GM06990 (cell line): ENCODE data around the gene KATNAL1.

ENCODE experiments used
- DNase-seq: peaks from one replicate; pipeline ENCODE4 v3.0.0-alpha.2; 2011; ENCODE audit not compliant: insufficient read length; ENCODE audit errors: extremely low read depth
- H3K27me3 ChIP-seq: replicated peaks from 2 replicates; pipeline ENCODE4 v1.6.0; 2011; ENCODE audit warnings: low read length; ENCODE audit not compliant: control insufficient read depth, insufficient read depth
- H3K36me3 ChIP-seq: 2 replicates; pipeline ENCODE4 v1.5.1; 2011; ENCODE audit warnings: low read length; ENCODE audit not compliant: control insufficient read depth, insufficient read depth
- H3K4me3 ChIP-seq: replicated peaks from 2 replicates; pipeline ENCODE4 v1.5.1; 2011; ENCODE audit warnings: low read depth, mild to moderate bottlenecking, control low read depth, low read length
- TF ChIP-seq, protein P1 (sequence below): IDR thresholded peaks from 2 replicates; pipeline ENCODE4 v1.5.1; 2011; ENCODE audit warnings: low read length, control low read depth, mild to moderate bottlenecking, inconsistent platforms; ENCODE audit not compliant: insufficient read depth, poor library complexity, severe bottlenecking

Gene KATNAL1

DNA sequence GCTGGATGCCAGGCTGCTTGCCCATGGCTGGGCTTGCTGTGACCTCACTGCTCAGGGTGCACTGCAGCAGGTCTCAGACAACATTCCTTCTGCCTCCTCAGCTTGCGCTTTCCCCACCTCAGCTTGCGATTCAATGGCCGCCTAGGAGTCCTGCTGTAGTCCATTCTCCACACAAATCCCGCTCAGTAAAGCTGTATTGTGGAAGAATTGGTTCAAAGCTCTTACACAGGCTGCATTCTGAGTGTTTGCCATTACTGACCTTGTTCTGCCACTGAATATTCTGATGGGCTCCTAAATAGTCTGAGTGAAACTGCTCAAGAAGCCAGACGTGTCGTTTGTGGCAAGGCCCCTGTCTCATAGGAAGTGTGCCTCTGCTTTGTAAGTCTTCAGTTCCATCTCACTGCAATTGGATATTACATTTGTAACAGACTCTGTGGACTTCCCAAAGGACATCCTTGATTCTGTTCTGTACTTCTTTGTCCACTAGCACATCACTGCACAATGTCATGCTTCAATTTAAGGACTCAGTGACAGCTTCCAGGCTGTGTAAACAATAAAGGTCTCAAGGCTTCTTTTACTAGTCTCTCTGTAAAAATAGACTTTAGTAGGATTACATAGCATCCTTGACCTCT is 49.8 kb downstream of the KATNAL1 start:
- no peak overlapping the region for H3K4me3 ChIP-seq
- H3K36me3 ChIP-seq = no peaks in the 10 kb centered on the region
- TF ChIP-seq, protein P1, sequence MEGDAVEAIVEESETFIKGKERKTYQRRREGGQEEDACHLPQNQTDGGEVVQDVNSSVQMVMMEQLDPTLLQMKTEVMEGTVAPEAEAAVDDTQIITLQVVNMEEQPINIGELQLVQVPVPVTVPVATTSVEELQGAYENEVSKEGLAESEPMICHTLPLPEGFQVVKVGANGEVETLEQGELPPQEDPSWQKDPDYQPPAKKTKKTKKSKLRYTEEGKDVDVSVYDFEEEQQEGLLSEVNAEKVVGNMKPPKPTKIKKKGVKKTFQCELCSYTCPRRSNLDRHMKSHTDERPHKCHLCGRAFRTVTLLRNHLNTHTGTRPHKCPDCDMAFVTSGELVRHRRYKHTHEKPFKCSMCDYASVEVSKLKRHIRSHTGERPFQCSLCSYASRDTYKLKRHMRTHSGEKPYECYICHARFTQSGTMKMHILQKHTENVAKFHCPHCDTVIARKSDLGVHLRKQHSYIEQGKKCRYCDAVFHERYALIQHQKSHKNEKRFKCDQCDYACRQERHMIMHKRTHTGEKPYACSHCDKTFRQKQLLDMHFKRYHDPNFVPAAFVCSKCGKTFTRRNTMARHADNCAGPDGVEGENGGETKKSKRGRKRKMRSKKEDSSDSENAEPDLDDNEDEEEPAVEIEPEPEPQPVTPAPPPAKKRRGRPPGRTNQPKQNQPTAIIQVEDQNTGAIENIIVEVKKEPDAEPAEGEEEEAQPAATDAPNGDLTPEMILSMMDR = no peak
- H3K27me3 ChIP-seq = no peaks in the 10 kb centered on the region
- no peak for DNase-seq

DNA sequence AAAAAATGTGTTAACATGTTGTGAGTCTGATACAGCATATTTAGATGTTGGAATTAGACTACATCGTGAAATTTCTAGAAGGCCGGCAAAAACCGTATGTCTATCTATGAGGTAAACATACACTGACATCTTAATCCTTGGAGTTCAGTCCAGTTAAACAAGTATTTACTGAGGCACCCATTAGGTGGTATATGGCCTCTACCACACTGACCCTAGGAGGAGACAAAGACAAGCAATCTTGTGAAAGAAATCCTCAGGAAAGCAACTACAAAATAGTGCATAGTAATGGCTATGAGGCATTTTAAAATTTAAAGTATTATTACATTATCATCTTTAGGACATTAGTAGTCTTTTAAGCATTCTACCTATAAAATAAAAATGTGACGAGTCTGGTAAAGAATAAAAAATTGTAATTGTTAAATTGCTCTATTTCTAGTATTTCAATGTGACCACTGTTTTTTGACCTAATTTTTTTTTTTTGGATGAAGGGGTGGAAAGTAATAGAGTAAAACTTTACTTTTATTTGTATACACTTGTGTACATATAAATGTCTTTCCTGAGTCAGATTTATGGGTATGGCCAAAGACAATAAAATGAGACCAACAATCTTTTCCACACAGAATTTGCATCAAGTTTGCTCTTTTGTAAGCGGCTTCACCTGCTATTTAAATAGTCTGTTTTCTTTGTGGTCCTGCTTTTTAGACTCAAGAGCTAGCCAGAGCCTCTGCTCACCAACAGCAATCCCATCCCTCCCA is 50.5 kb downstream of the KATNAL1 start:
- no peaks in the 10 kb centered on the region for H3K27me3 ChIP-seq
- TF ChIP-seq, protein P1 = no peak
- no peak overlapping the region for H3K4me3 ChIP-seq
- DNase-seq = no peak
- no peaks in the 10 kb centered on the region for H3K36me3 ChIP-seq

DNA sequence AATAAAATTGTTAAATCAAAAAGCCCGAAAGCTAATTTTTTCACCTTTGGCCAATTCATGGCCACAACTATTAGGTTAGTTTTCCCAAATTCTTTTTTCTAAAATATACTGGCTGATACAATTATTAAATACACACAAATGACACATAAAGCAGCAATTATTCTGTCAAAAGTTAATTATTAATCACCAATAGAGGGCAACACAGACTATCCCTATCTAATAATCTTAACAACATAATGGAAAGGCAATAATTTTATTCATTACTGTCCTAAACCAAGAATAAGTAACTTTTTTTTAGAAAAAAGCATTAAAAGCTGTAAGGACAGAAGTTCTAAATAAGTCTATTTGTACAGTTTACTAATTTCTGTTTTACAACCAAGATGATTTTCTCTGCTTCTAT is 51.7 kb downstream of the KATNAL1 start:
- TF ChIP-seq, protein P1 = no peak
- Histone ChIP-seq H3K36me3 (no peaks in the 10 kb centered on the region), H3K4me3 (no peak overlapping the region), H3K27me3 (no peaks in the 10 kb centered on the region)
- no peak for DNase-seq

DNA sequence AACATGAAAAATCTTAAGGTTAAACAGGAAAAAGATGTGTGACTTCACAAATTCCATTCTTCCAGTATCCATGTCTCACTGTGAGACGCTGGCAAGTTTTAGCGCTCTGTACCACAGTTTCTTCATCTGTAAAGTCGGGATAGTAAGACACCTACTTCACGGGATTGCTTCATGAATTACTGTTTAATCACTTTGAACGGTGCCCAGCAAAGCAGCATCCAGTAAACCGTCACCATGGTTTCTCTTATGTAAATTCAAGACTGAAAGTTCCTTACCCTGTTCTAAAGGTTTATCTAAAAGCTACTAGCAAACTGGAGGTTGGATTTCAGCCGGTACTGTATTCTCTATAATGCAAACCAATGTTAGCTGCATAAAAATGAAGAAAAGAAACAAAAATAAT is 53.5 kb downstream of the KATNAL1 start:
- TF ChIP-seq, protein P1 = no peak
- Histone ChIP-seq H3K36me3 (no peaks in the 10 kb centered on the region), H3K4me3 (peak overlapping the region; percentile 37), H3K27me3 (no peaks in the 10 kb centered on the region)
- DNase-seq = no peak

DNA sequence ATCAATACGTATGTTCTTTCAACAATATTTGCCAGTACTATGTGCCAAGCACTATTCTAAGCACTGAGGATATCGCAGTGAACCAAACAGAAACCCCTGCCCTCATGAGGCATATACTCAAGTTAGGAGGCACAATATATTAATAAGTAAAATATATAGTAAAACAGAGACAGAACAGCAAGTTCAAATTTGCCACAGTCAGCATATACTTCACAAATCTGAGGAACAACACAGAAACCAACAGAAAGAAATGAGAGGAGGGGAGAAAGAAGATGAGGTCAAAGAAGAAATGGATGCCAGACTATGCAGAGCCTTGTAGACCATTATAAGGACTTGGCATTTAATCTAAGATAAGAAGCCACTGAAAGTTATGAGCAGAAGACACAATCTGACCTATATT is 59.9 kb downstream of the KATNAL1 start:
- no peak for DNase-seq
- Histone ChIP-seq H3K27me3 (no peaks in the 10 kb centered on the region), H3K36me3 (no peaks in the 10 kb centered on the region), H3K4me3 (no peak overlapping the region)
- TF ChIP-seq, protein P1 = no peak
